Lung (tissue), 12 donors: ENCODE data around the gene SLC44A1. TPM values are rescaled to one million over a fixed set of nuclear protein-coding genes. Genes with fewer than 3 reads are reported as not detected.
A peak's percentile ranks its signal among the peaks of the same experiment; 100 is the strongest.

Experiments
- ATAC-seq: fragments of 200-7000 bp; cut with Tn5 transposase; one replicate; pipeline ENCODE4 v1.9.1; 2020; ENCODE audit warnings: moderate number of reproducible peaks; ENCODE audit not compliant: insufficient read depth, low FRiP score
- DNase-seq, 3 donors: peaks; one replicate each; pipeline ENCODE4 v3.0.0-alpha.2; 2013 to 2017
- H3K27ac ChIP-seq, 2 donors: one replicate each; pipeline ENCODE4 v1.5.1; 2013; ENCODE audit warnings: mild to moderate bottlenecking in 2 of 2, moderate library complexity in 2 of 2, control low read depth in 1 of 2, inconsistent platforms in 1 of 2, low read depth in 1 of 2, low read length in 1 of 2
- H3K27me3 ChIP-seq, 3 donors: one replicate each; pipeline ENCODE4 v1.5.1; 2013; ENCODE audit warnings: low read length in 2 of 3; ENCODE audit not compliant: control insufficient read depth in 3 of 3, insufficient read depth in 3 of 3
- H3K36me3 ChIP-seq, 4 donors: one replicate each; pipeline ENCODE4 v1.5.1; 2013; ENCODE audit warnings: low read length in 4 of 4, mild to moderate bottlenecking in 1 of 4, moderate library complexity in 1 of 4; ENCODE audit not compliant: control insufficient read depth in 4 of 4, insufficient read depth in 4 of 4
- H3K4me1 ChIP-seq, 5 donors: one replicate each; pipeline ENCODE4 v1.5.1; 2013; ENCODE audit warnings: low read length in 5 of 5, mild to moderate bottlenecking in 2 of 5, moderate library complexity in 1 of 5; ENCODE audit not compliant: control insufficient read depth in 5 of 5, insufficient read depth in 5 of 5
- H3K4me3 ChIP-seq: one replicate; pipeline ENCODE4 v1.5.1; 2013; ENCODE audit warnings: mild to moderate bottlenecking, control low read depth, moderate library complexity
- H3K9ac ChIP-seq, 2 donors: one replicate each; pipeline ENCODE4 v1.5.1; 2013; ENCODE audit warnings: low read length in 2 of 2, control low read depth in 1 of 2; ENCODE audit not compliant: insufficient read depth in 1 of 2
- H3K9me3 ChIP-seq, 4 donors: one replicate each; pipeline ENCODE4 v1.5.1; 2013; ENCODE audit warnings: low read length in 3 of 4, mild to moderate bottlenecking in 1 of 4, moderate library complexity in 1 of 4; ENCODE audit not compliant: control insufficient read depth in 4 of 4, insufficient read depth in 3 of 4
- CTCF ChIP-seq: IDR thresholded peaks from 2 replicates; pipeline ENCODE4 v1.5.1; 2012; ENCODE audit warnings: mild to moderate bottlenecking; ENCODE audit errors: control extremely low read depth, extremely low read depth
- WGBS, 2 donors: extraction: QIAGEN DNeasy Blood & Tissue Kit; methylation state at CpG; one replicate each; pipeline ENCODE4 v1.1.7; 2013; 5-methylcytosine and 5-hydroxymethylcytosine counted together
- polyA plus RNA-seq, 2 donors: library from polyadenylated mRNA; stranded (reverse); fragments of 200-250 nt; gene quantifications; one replicate each; pipeline ENCODE4 v1.2.1, GENCODE V29; 2013
- total RNA-seq, 2 donors: library from RNA; depleted of rRNA in 1 of 2; stranded (reverse); fragments of >200 nt in 1 of 2; gene quantifications; one replicate each; pipeline ENCODE4 v1.2.1, GENCODE V29; 2014 to 2021
- donor health status: control.
- donor health status: control.
- donor health status: Bipolar disorder and iron deficiency.
- donor health status: healthy.
- donor health status: DM: yes; HTN: yes; CAD: no.

SLC44A1 gene
- total and polyA plus RNA-seq, 4 donors: 13.0 to 61.7 (median 33.8) TPM

- ATAC-seq: no peak
- no peaks in the 10 kb centered on the region for H3K36me3 ChIP-seq
- peaks cover 0 to 14% (median 1%) of the 10 kb centered on the region in 4 donors for H3K9me3 ChIP-seq
- H3K9ac ChIP-seq: no peak overlapping the region
- WGBS, 2 donors: 39 to 70% methylated on average over 2 of the region's 2 CpGs
- no peaks in the 10 kb centered on the region for H3K27me3 ChIP-seq
- TF ChIP-seq CTCF: no peak
- peak in 2 of 3 donors; percentile 46 to 60 for DNase-seq
- no peak overlapping the region for H3K4me3 ChIP-seq
- peak overlapping the region in 1 of 2 donors; percentile 9 for H3K27ac ChIP-seq
- H3K4me1 ChIP-seq: peaks cover 0 to 16% (median 0%) of the 10 kb centered on the region in 5 donors
These were observed 169.1 kb downstream of the SLC44A1 start for GRCh38 chr9:105413525-105413924.

GRCh38 chr9:105414947-105415661 lies 170.7 kb downstream of the SLC44A1 start:
- H3K27me3 ChIP-seq: no peaks in the 10 kb centered on the region
- peaks cover 0 to 14% (median 1%) of the 10 kb centered on the region in 4 donors for H3K9me3 ChIP-seq
- H3K4me1 ChIP-seq: peaks cover 0 to 22% (median 4%) of the 10 kb centered on the region in 5 donors
- 7 to 8% methylated on average over 6 of the region's 6 CpGs for whole genome bisulfite sequencing, 2 donors
- no peak overlapping the region for H3K27ac ChIP-seq
- no peaks in the 10 kb centered on the region for H3K36me3 ChIP-seq
- no peak overlapping the region for H3K4me3 ChIP-seq
- H3K9ac ChIP-seq: no peak overlapping the region
- peak; percentile 81 for TF ChIP-seq CTCF
- ATAC-seq: no peak
- peak; percentile 78 to 87 (median 79) for DNase-seq

GRCh38 chr9:105415662-105415980 lies 171.2 kb downstream of the SLC44A1 start:
- no peak for DNase-seq
- Histone ChIP-seq H3K27ac (no peak overlapping the region), H3K27me3 (no peaks in the 10 kb centered on the region), H3K9ac (no peak overlapping the region), H3K36me3 (no peaks in the 10 kb centered on the region), H3K4me3 (no peak overlapping the region), H3K4me1 (peaks cover 0 to 22% (median 4%) of the 10 kb centered on the region in 5 donors), H3K9me3 (peaks cover 0 to 9% (median 1%) of the 10 kb centered on the region in 4 donors)
- ATAC-seq: no peak
- TF ChIP-seq CTCF: no peak
- WGBS, 2 donors: 80 to 84% methylated on average over 8 of the region's 8 CpGs
